GM23338 (cell line): ENCODE data around the gene FCHO2. TPM values are rescaled to one million over a fixed set of nuclear protein-coding genes. Genes with fewer than 3 reads are reported as not detected.

Experiments used
- ATAC-seq: fragments of 200-7000 bp; cut with Tn5 transposase; 3 replicates; pipeline ENCODE4 v1.9.1; 2020
- DNase-seq: peaks from one replicate; pipeline ENCODE4 v3.0.0-alpha.2; 2015; ENCODE audit warnings: low spot score
- H2AFZ ChIP-seq: fragments of 200-600 bp; sonication (generic); 2 replicates; pipeline ENCODE4 v1.8.0; 2016; ENCODE audit warnings: antibody characterized with exemption, mild to moderate bottlenecking, moderate library complexity
- H3F3A ChIP-seq: fragments of 200-600 bp; sonication (generic); replicated peaks from 2 replicates; pipeline ENCODE4 v1.8.0; 2017; ENCODE audit warnings: antibody characterized with exemption, mixed run types, low read depth
- H3K27ac ChIP-seq: fragments of 200-600 bp; sonication (generic); 2 replicates; pipeline ENCODE4 v1.6.1; 2016; ENCODE audit warnings: low read depth
- H3K27me3 ChIP-seq: fragments of 200-600 bp; sonication (generic); 2 replicates; pipeline ENCODE4 v1.8.0; 2016; ENCODE audit warnings: mild to moderate bottlenecking, mixed run types, moderate library complexity; ENCODE audit not compliant: insufficient read depth
- H3K36me3 ChIP-seq: fragments of 200-600 bp; sonication (generic); 2 replicates; pipeline ENCODE4 v1.8.0; 2016; ENCODE audit warnings: mild to moderate bottlenecking; ENCODE audit not compliant: insufficient read depth
- H3K4me1 ChIP-seq: fragments of 200-600 bp; sonication (generic); 2 replicates; pipeline ENCODE4 v1.8.0; 2016; ENCODE audit warnings: mild to moderate bottlenecking, moderate library complexity; ENCODE audit not compliant: insufficient read depth
- H3K4me2 ChIP-seq: fragments of 200-600 bp; sonication (generic); 2 replicates; pipeline ENCODE4 v1.7.1; 2017; ENCODE audit warnings: mixed run types
- H3K4me3 ChIP-seq: fragments of 200-600 bp; sonication (generic); 2 replicates; pipeline ENCODE4 v1.6.1; 2016; ENCODE audit warnings: mixed run types
- H3K79me2 ChIP-seq: fragments of 200-600 bp; sonication (generic); replicated peaks from 2 replicates; pipeline ENCODE4 v1.8.0; 2017; ENCODE audit warnings: mild to moderate bottlenecking; ENCODE audit not compliant: insufficient read depth
- H3K9me2 ChIP-seq: fragments of 200-600 bp; sonication (generic); 2 replicates; pipeline ENCODE4 v1.8.0; 2017; ENCODE audit not compliant: insufficient read depth
- H4K20me1 ChIP-seq: fragments of 200-600 bp; sonication (generic); replicated peaks from 2 replicates; pipeline ENCODE4 v1.8.0; 2017; ENCODE audit warnings: mild to moderate bottlenecking; ENCODE audit not compliant: insufficient read depth
- H3K27ac Mint-ChIP-seq: 2 replicates; pipeline ENCODE4 v1.8.0; 2020; ENCODE audit warnings: inconsistent platforms, mild to moderate bottlenecking, moderate library complexity, mixed read lengths
- H3K27me3 Mint-ChIP-seq: 3 replicates; pipeline ENCODE4 v1.8.0; 2022; ENCODE audit warnings: low read depth, mild to moderate bottlenecking, moderate library complexity, mixed read lengths, inconsistent platforms; ENCODE audit not compliant: insufficient read depth, poor library complexity
- H3K36me3 Mint-ChIP-seq: 3 replicates; pipeline ENCODE4 v1.8.0; 2021; ENCODE audit warnings: low read depth, mild to moderate bottlenecking, inconsistent platforms, moderate library complexity, mixed read lengths
- H3K4me1 Mint-ChIP-seq: 3 replicates; pipeline ENCODE4 v1.8.0; 2020; ENCODE audit warnings: mild to moderate bottlenecking, inconsistent platforms, mixed read lengths
- H3K4me3 Mint-ChIP-seq: 3 replicates; pipeline ENCODE4 v1.8.0; 2021; ENCODE audit warnings: moderate library complexity, mild to moderate bottlenecking, inconsistent platforms, mixed read lengths
- H3K9me3 Mint-ChIP-seq: 3 replicates; pipeline ENCODE4 v1.8.0; 2020; ENCODE audit warnings: moderate library complexity, mild to moderate bottlenecking, inconsistent platforms, mixed read lengths
- CREB1 ChIP-seq: fragments of 250-450 bp; sonication (Bioruptor Pico); IDR thresholded peaks from 2 replicates; pipeline ENCODE4 v1.5.0; 2020; ENCODE audit warnings: low read depth, mild to moderate bottlenecking, moderate library complexity
- EZH2 ChIP-seq: fragments of 200-600 bp; sonication (generic); IDR thresholded peaks from one replicate; pipeline ENCODE4 v1.8.0; 2017; ENCODE audit warnings: antibody characterized with exemption, mild to moderate bottlenecking, low read depth; ENCODE audit not compliant: unreplicated experiment
- POLR2AphosphoS5 ChIP-seq: IDR thresholded peaks from 2 replicates; pipeline ENCODE4 v1.6.1; 2016; ENCODE audit warnings: antibody characterized with exemption, low read depth
- STAT1 ChIP-seq: IDR thresholded peaks from one replicate; pipeline ENCODE4 v1.6.1; 2016; ENCODE audit warnings: antibody characterized with exemption; ENCODE audit not compliant: unreplicated experiment
- polyA plus RNA-seq: library from polyadenylated mRNA; unstranded; fragments of >200 nt; fragmentation: Nextera tagmentation; extraction: Ambion mirVana; gene quantifications from 2 replicates; pipeline ENCODE4 v1.2.1, GENCODE V29; 2016
- total RNA-seq: library from RNA; depleted of rRNA; stranded (reverse); fragments of >200 nt; shearing (Covaris generic); gene quantifications from 2 replicates; pipeline ENCODE4 v1.2.3, GENCODE V29; 2014
- TF ChIP-seq, protein P1 (sequence below): IDR thresholded peaks from 2 replicates; pipeline ENCODE4 v1.6.1; 2016; ENCODE audit warnings: antibody characterized with exemption

The FCHO2 gene
- total and polyA plus RNA-seq, 2 experiments from 2014 or later, result 8.4 to 10.1 TPM

DNA sequence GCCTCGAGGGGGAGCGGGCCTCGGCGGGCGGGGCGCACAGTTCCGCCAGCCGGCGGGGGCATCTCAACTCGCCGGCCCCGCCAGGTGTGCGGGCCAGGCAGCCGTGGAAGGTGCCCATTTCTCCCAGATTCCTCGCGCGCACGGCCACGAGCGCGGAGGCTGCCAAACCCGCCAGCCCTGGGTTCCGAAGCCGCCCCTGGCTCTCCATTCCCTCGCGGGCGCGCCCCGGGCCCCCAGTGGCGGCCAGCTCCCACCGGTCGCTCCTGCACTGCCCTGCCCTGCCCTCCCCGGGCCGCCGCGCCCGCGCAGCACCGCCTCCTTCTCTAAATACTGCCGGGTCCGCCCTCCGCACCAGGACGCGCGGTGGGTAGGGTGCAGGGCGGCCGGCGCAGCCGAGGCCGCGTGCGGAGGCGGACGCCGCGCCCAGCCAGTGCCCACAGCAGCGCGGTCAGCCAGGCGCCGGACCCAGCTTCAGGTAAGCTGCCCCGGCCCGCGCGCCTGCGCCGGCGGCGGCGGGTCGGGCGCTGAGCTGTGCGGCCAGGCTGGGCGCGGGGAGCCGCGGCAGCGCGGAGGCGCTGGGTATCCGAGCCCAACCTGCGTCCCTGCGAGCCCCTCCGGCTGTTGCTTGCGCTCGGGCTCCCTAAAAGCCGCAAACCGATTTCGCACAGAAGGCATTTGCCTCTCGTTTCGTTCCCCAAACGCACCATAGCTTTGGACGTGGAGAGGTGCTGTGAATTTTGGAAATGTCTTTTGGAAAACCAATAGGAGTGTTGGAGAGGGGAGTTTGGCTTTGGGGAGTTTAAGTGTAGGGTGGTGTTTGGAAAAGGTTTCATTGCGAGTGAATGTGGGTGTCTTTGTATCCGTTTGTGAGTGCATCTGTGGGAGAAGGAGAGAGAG, 164.6 kb downstream of the FCHO2 start, which contains the start of gene TMEM171:
TMEM171 (plus strand) TSS at position 354 of the 897 bp plus-strand sequence. CDS start 2,799 bp downstream, outside the sequence.
- peak; percentile 81 for ATAC-seq
- Histone ChIP-seq H3F3A (no peaks in the 10 kb centered on the region; the same call in 1 of the 2 replicates), H3K9me2 (no peaks in the 10 kb centered on the region), H3K4me3 (peak within 1 kb of the TSS; percentile 87), H3K79me2 (no peaks in the 10 kb centered on the region), H2AFZ (peak within 1 kb of the TSS; percentile 98), H3K27me3 (peaks cover 56% of the 10 kb centered on the region), H3K4me1 (peaks cover 9% of the 10 kb centered on the region; the same call in 1 of the 2 replicates), H3K36me3 (no peaks in the 10 kb centered on the region), H3K4me2 (peak within 1 kb of the TSS; percentile 99), H3K27ac (no peak within 1 kb of the TSS), H4K20me1 (no peaks in the 10 kb centered on the region)
- Mint-ChIP-seq H3K36me3 (no peaks in the 10 kb centered on the region; the same call in 2 of the 3 replicates), H3K27ac (no peak within 1 kb of the TSS), H3K9me3 (no peaks in the 10 kb centered on the region), H3K4me1 (peaks cover 24% of the 10 kb centered on the region), H3K4me3 (peak within 1 kb of the TSS; percentile 80), H3K27me3 (peaks cover 37% of the 10 kb centered on the region)
- TF ChIP-seq CREB1 (CRISPR knock-in tag) (no peak), EZH2 (peak; percentile 58)
- peak; percentile 85 for DNase-seq

DNA sequence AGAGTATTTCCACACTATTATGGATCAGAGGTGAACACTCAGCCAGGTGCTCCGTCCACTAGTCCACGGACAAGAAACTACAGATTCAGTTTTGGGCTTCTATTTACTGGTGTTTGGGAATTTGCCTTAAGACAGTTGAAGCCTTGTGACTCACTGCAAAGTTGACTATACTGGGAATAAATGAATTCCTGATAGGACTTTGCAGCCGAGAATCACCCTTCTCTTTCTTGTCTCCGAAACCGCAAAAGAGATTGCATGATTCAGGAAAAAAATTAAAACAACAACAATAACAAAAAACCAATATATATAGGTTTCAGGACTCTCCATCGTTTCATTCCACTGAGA, 165.2 kb downstream of the FCHO2 start:
- DNase-seq, result no peak
- Histone ChIP-seq H3K4me2 (peak overlapping the region; percentile 99), H2AFZ (peak overlapping the region; percentile 98), H4K20me1 (no peaks in the 10 kb centered on the region), H3K4me1 (peaks cover 9% of the 10 kb centered on the region; the same call in 1 of the 2 replicates), H3K4me3 (peak overlapping the region; percentile 87), H3K27me3 (peaks cover 56% of the 10 kb centered on the region), H3K9me2 (no peaks in the 10 kb centered on the region), H3K36me3 (no peaks in the 10 kb centered on the region), H3F3A (no peaks in the 10 kb centered on the region; the same call in 1 of the 2 replicates), H3K79me2 (no peaks in the 10 kb centered on the region), H3K27ac (no peak overlapping the region)
- no peak overlapping the region for H3K27ac Mint-ChIP-seq
- H3K27me3 Mint-ChIP-seq, result peaks cover 37% of the 10 kb centered on the region
- H3K36me3 Mint-ChIP-seq, result no peaks in the 10 kb centered on the region; the same call in 2 of the 3 replicates
- peaks cover 24% of the 10 kb centered on the region for H3K4me1 Mint-ChIP-seq
- no peak for TF ChIP-seq POLR2AphosphoS5
- TF ChIP-seq, protein P1, sequence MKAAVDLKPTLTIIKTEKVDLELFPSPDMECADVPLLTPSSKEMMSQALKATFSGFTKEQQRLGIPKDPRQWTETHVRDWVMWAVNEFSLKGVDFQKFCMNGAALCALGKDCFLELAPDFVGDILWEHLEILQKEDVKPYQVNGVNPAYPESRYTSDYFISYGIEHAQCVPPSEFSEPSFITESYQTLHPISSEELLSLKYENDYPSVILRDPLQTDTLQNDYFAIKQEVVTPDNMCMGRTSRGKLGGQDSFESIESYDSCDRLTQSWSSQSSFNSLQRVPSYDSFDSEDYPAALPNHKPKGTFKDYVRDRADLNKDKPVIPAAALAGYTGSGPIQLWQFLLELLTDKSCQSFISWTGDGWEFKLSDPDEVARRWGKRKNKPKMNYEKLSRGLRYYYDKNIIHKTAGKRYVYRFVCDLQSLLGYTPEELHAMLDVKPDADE, result no peak
- peak; percentile 4 for TF ChIP-seq EZH2
- H3K4me3 Mint-ChIP-seq, result peak overlapping the region; percentile 80
- ATAC-seq, result no peak
- H3K9me3 Mint-ChIP-seq, result no peaks in the 10 kb centered on the region

GRCh38 chr5:73122875-73123810, 167.3 kb downstream of the FCHO2 start:
- Histone ChIP-seq H3K9me2 (no peaks in the 10 kb centered on the region), H4K20me1 (no peaks in the 10 kb centered on the region), H3K27ac (no peak overlapping the region), H3K79me2 (no peaks in the 10 kb centered on the region), H3K4me2 (peak overlapping the region; percentile 49), H2AFZ (no peak overlapping the region), H3F3A (no peaks in the 10 kb centered on the region; the same call in 1 of the 2 replicates), H3K36me3 (no peaks in the 10 kb centered on the region), H3K4me1 (peaks cover 9% of the 10 kb centered on the region; the same call in 1 of the 2 replicates), H3K4me3 (no peak overlapping the region), H3K27me3 (peaks cover 48% of the 10 kb centered on the region)
- H3K4me3 Mint-ChIP-seq, result no peak overlapping the region
- no peaks in the 10 kb centered on the region for H3K9me3 Mint-ChIP-seq
- H3K4me1 Mint-ChIP-seq, result peaks cover 28% of the 10 kb centered on the region
- ATAC-seq (peak; percentile 31), DNase-seq (peak; percentile 66)
- no peaks in the 10 kb centered on the region; the same call in 2 of the 3 replicates for H3K36me3 Mint-ChIP-seq
- peaks cover 35% of the 10 kb centered on the region for H3K27me3 Mint-ChIP-seq
- no peak overlapping the region for H3K27ac Mint-ChIP-seq
- TF ChIP-seq EZH2 (no peak), STAT1 (no peak)
